Adrenal gland (tissue), 5 donors: ENCODE results near the gene VWA8.

ENCODE experiments used
- POLR2A ChIP-seq, 2 donors: fragments of 450-650 bp; IDR thresholded peaks; one replicate each; pipeline ENCODE4 v1.6.1; 2017; ENCODE audit warnings: antibody characterized with exemption in 2 of 2, mild to moderate bottlenecking in 2 of 2, moderate library complexity in 1 of 2
- TF ChIP-seq, protein P1 (sequence below), 6 experiments: fragments of 450-650 bp in 4 of 6; fragments of 200-600 bp in 2 of 6; sonication (generic) in 1 of 6; IDR thresholded peaks; 1 replicate in 5 of 6; 2 replicates in 1 of 6; pipeline versions ENCODE4 v1.5.1 to v1.8.0; 2016 to 2021; ENCODE audit warnings: antibody characterized with exemption in 6 of 6, mild to moderate bottlenecking in 2 of 6, moderate library complexity in 1 of 6
- donor health status: DM: no; HTN: no; CAD: no.

- TF ChIP-seq, protein P1, sequence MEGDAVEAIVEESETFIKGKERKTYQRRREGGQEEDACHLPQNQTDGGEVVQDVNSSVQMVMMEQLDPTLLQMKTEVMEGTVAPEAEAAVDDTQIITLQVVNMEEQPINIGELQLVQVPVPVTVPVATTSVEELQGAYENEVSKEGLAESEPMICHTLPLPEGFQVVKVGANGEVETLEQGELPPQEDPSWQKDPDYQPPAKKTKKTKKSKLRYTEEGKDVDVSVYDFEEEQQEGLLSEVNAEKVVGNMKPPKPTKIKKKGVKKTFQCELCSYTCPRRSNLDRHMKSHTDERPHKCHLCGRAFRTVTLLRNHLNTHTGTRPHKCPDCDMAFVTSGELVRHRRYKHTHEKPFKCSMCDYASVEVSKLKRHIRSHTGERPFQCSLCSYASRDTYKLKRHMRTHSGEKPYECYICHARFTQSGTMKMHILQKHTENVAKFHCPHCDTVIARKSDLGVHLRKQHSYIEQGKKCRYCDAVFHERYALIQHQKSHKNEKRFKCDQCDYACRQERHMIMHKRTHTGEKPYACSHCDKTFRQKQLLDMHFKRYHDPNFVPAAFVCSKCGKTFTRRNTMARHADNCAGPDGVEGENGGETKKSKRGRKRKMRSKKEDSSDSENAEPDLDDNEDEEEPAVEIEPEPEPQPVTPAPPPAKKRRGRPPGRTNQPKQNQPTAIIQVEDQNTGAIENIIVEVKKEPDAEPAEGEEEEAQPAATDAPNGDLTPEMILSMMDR (IDR thresholded peaks at IDR 0.05), result no peak
- no peak for TF ChIP-seq POLR2A (IDR thresholded peaks at IDR 0.05)
These were observed 326.5 kb downstream of the VWA8 start for GRCh38 chr13:41634407-41634806.
